Common myeloid progenitor, CD34-positive (primary cell): Measurements from ENCODE around the gene RAPGEF5.

Experiments used
- CTCF ChIA-PET: fragments of 350-600 bp; sonication (Branson Sonifier 250); formaldehyde crosslinking; loops from one replicate; lab custom pipeline; 2021; ENCODE audit warnings: antibody characterized with exemption; lab: Charles Lee
- POLR2A ChIA-PET: fragments of 350-600 bp; sonication (Branson Sonifier 250); formaldehyde crosslinking; loops from one replicate; lab custom pipeline; 2021; ENCODE audit warnings: antibody characterized with exemption; lab: Charles Lee
- DNase-seq, 3 donors: peaks; one replicate each; pipeline versions ENCODE4 v3.0.0 to v3.0.0-alpha.2; 2013
- H3K27ac ChIP-seq, 2 experiments: 1 replicate in 1 of 2; 2 replicates in 1 of 2; pipeline ENCODE4 v1.7.0; 2013; ENCODE audit warnings: inconsistent platforms in 2 of 2, low read length in 2 of 2, mild to moderate bottlenecking in 2 of 2, low read depth in 1 of 2, moderate library complexity in 1 of 2; ENCODE audit not compliant: severe bottlenecking in 2 of 2, insufficient read depth in 1 of 2, poor library complexity in 1 of 2
- H3K27me3 ChIP-seq, 5 experiments: replicated peaks in 2 of 5; 1 replicate in 3 of 5; 2 replicates in 2 of 5; pipeline versions ENCODE4 v1.6.1 to v1.7.0; 2013; ENCODE audit warnings: low read length in 4 of 5, mild to moderate bottlenecking in 2 of 5, moderate library complexity in 2 of 5, inconsistent platforms in 1 of 5; ENCODE audit not compliant: insufficient read depth in 5 of 5, control insufficient read depth in 4 of 5
- H3K36me3 ChIP-seq, 4 experiments: 1 replicate in 2 of 4; 2 replicates in 2 of 4; pipeline versions ENCODE4 v1.6.1 to v1.7.0; 2013; ENCODE audit warnings: low read length in 3 of 4, control low read depth in 1 of 4, mild to moderate bottlenecking in 1 of 4; ENCODE audit not compliant: control insufficient read depth in 4 of 4, insufficient read depth in 4 of 4
- H3K4me1 ChIP-seq, 4 experiments: 1 replicate in 3 of 4; 2 replicates in 1 of 4; pipeline versions ENCODE4 v1.6.1 to v1.7.1; 2013; ENCODE audit warnings: low read length in 3 of 4, mild to moderate bottlenecking in 3 of 4, control low read depth in 1 of 4, inconsistent platforms in 1 of 4, moderate library complexity in 1 of 4; ENCODE audit not compliant: control insufficient read depth in 4 of 4, insufficient read depth in 4 of 4; ENCODE audit errors: control extremely low read depth in 1 of 4
- H3K4me3 ChIP-seq, 7 experiments: 1 replicate in 4 of 7; 2 replicates in 3 of 7; pipeline versions ENCODE4 v1.5.1 to v1.7.0; 2013; ENCODE audit warnings: mild to moderate bottlenecking in 7 of 7, low read length in 6 of 7, moderate library complexity in 6 of 7, inconsistent platforms in 2 of 7, low read depth in 2 of 7, control low read depth in 1 of 7; ENCODE audit not compliant: insufficient read depth in 4 of 7, control insufficient read depth in 1 of 7; ENCODE audit errors: extremely low read depth in 1 of 7
- H3K9me3 ChIP-seq, 5 experiments: 1 replicate in 4 of 5; 2 replicates in 1 of 5; pipeline versions ENCODE4 v1.6.1 to v1.7.1; 2013; ENCODE audit warnings: low read length in 4 of 5, mild to moderate bottlenecking in 2 of 5, inconsistent platforms in 1 of 5, low read depth in 1 of 5, moderate library complexity in 1 of 5; ENCODE audit not compliant: control insufficient read depth in 4 of 5, insufficient read depth in 2 of 5; ENCODE audit errors: control extremely low read depth in 1 of 5
- WGBS: methylation state at CpG from one replicate; pipeline ENCODE4 v1.1.5; 2013; ENCODE audit not compliant: insufficient coverage; 5-methylcytosine and 5-hydroxymethylcytosine counted together

Gene RAPGEF5

DNA sequence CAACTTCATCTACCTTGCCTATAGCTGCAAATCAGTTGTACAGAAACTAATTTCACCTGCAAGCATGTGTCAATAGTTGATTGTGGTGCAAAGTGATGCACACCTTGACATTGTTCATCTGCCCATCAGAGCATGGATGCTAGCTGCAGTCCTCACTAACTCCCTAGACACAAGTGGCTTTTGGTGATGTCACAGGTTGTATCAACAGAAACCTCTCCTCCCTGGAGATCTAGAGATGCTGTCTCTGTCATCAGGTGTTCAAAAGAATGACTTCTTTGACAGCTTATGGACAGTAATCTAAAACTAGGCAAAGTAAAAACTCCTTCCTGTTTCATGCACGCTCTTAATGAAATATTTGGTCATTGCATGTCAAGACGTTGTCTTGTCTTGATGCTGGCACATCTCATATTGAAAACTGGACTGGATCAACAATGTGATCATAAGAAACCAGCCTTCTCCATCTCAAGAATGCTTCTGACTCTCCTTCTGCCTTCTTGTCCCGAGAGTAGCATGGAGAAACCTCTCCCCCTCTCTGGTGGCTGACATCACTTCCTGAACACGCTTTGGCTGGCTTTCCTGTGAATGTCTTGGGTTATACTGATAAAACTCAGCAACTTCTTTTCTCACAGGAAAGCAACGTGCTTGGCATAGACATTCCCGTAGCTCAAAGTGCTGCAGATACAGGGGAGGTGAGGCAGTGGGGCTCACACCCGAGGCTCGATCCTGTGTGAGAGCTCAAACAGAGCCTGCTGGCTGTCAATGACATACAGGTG lies 235.1 kb downstream of the RAPGEF5 start:
- WGBS = 16% methylated on average over 8 of the region's 8 CpGs
- Histone ChIP-seq H3K4me1 (peaks cover 5 to 19% (median 17%) of the 10 kb centered on the region in 4 experiments), H3K9me3 (no peaks in the 10 kb centered on the region), H3K4me3 (peak overlapping the region in 2 of 7 experiments; percentile 21 to 51), H3K36me3 (no peaks in the 10 kb centered on the region), H3K27me3 (no peaks in the 10 kb centered on the region), H3K27ac (peak overlapping the region; percentile 25 to 44)
- ChIA-PET POLR2A (interaction anchor here (0.6 kb wide), 1 partner anchor 12 kb away, joined by 5 read pairs; no protein-coding TSS in a partner anchor), CTCF (interaction anchor here (0.7 to 3.9 kb wide), 5 partner anchors 11 to 135 kb away, joined by 3 to 21 read pairs (median 3); no protein-coding TSS in a partner anchor)
- peak; percentile 81 to 90 (median 83) for DNase-seq

DNA sequence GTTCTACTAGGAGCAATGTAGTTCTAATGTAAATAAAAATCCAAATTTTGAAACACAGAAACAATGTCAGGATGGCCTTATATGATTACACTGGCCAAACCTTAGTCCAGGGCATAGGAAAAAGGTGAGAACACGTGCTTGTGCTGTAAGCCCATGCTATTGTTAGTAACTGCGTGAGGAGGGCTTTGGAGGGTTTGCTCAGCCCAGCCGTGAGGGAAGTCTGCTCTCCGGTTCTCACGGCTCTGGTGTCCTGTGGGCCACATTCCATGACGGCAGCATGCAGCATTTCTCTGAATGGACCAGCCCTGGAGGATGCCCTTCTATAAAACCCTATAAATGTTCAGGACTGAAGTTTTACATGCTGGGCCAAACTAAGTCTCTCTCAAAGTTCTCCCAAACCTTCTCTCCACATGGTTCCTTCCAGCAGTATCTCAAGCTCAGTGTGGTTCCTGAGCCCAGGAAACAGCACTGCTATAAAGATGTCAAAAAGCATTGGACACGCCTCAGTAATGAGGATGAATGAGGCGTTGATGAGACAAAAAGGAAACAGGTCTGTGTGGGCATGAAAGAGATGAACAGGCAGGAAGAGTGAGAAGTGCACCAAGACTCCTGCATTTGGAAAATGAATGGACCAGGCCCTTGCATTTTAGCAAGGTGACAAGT lies 236.4 kb downstream of the RAPGEF5 start:
- no peak overlapping the region for H3K4me3 ChIP-seq
- H3K27me3 ChIP-seq = no peaks in the 10 kb centered on the region
- 92% methylated on average over 8 of the region's 8 CpGs for WGBS
- POLR2A ChIA-PET = interaction anchor here (0.5 kb wide), 1 partner anchor 265 kb away, joined by 4 read pairs; no protein-coding TSS in a partner anchor
- no peaks in the 10 kb centered on the region for H3K36me3 ChIP-seq
- no peak overlapping the region for H3K27ac ChIP-seq
- DNase-seq = peak in 1 of 3 donors; percentile 5
- no peaks in the 10 kb centered on the region for H3K9me3 ChIP-seq
- CTCF ChIA-PET = interaction anchor here (0.5 to 3.9 kb wide), 5 partner anchors 8 to 360 kb away, joined by 3 to 21 read pairs (median 3); no protein-coding TSS in a partner anchor
- H3K4me1 ChIP-seq = peaks cover 5 to 19% (median 17%) of the 10 kb centered on the region in 4 experiments

GRCh38 chr7:22117222-22117621 lies 239.7 kb downstream of the RAPGEF5 start:
- DNase-seq = no peak
- Histone ChIP-seq H3K27me3 (no peaks in the 10 kb centered on the region), H3K36me3 (no peaks in the 10 kb centered on the region), H3K4me1 (peaks cover 0 to 8% (median 7%) of the 10 kb centered on the region in 4 experiments), H3K27ac (no peak overlapping the region), H3K4me3 (no peak overlapping the region), H3K9me3 (no peaks in the 10 kb centered on the region)
- ChIA-PET CTCF (interaction anchor here (0.9 to 1.6 kb wide), 2 partner anchors 15 to 373 kb away, joined by 4 read pairs; no protein-coding TSS in a partner anchor), POLR2A (no interaction called here)
- 100% methylated on average over 4 of the region's 6 CpGs for WGBS

GRCh38 chr7:22116451-22117030 lies 240.4 kb downstream of the RAPGEF5 start:
- POLR2A ChIA-PET = no interaction called here
- H3K27me3 ChIP-seq = no peaks in the 10 kb centered on the region
- WGBS = 100% methylated on average over 7 of the region's 7 CpGs
- CTCF ChIA-PET = interaction anchor here (0.6 to 1.5 kb wide), 3 partner anchors 11 to 324 kb away, joined by 3 to 4 read pairs (median 4); no protein-coding TSS in a partner anchor
- no peaks in the 10 kb centered on the region for H3K36me3 ChIP-seq
- no peak overlapping the region for H3K27ac ChIP-seq
- H3K9me3 ChIP-seq = no peaks in the 10 kb centered on the region
- H3K4me3 ChIP-seq = no peak overlapping the region
- no peak for DNase-seq
- peaks cover 0 to 2% (median 0%) of the 10 kb centered on the region in 4 experiments for H3K4me1 ChIP-seq

DNA sequence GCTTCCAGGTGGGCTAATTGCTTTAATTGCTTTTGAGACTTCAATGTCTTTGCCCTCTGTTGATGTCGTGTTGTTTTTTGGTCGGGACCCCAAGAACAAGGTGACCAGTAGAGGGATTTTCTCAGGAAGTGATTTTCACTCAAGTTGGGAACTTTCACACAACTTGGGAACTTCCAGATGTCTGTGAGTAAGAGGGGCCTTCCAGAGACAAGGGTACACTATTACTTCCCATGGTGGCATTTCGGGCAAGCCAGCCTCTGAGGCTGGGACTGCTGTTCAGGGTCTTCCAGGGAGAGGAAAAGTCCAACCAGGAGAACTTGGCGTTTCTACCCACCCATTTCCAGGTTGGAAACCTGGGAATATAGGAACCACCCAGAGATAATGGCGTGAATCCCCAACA lies 241.3 kb downstream of the RAPGEF5 start:
- no peak for DNase-seq
- H3K9me3 ChIP-seq = no peaks in the 10 kb centered on the region
- ChIA-PET POLR2A (no interaction called here), CTCF (interaction anchor here (0.6 to 1.5 kb wide), 4 partner anchors 12 to 325 kb away, joined by 3 to 5 read pairs (median 4); no protein-coding TSS in a partner anchor)
- H3K4me1 ChIP-seq = no peaks in the 10 kb centered on the region
- H3K4me3 ChIP-seq = no peak overlapping the region
- H3K27me3 ChIP-seq = no peaks in the 10 kb centered on the region
- 91% methylated on average over 3 of the region's 5 CpGs for WGBS
- no peak overlapping the region for H3K27ac ChIP-seq
- no peaks in the 10 kb centered on the region for H3K36me3 ChIP-seq

DNA sequence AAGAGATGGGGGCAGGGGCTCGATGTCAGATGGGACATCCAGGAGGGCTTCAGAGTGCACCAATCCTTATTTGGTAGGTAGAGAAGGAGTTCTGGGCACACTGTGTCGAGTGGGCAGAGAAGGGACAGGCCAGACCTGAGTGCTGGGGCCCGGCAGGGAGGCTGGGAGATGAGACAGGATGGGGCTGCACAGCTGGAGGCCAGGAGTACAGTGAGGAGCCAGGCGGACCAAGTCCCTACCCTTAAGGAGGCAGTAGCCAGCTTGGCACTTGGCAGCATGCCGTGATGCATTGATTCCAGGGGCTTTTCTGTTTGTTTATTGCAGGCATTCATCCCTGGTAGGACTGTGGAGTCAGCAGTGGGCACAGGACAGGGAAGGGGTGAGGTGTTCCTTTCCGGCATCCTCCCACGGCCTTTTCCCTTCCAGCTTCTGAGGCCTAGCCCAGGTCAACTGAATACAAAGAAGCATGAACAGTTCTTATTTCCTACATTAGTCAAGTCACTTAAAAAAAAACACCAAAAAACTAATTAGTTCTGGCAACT lies 242.4 kb downstream of the RAPGEF5 start:
- no peaks in the 10 kb centered on the region for H3K36me3 ChIP-seq
- POLR2A ChIA-PET = interaction anchor here (0.6 kb wide), 1 partner anchor 38 kb away, joined by 3 read pairs; no protein-coding TSS in a partner anchor
- H3K27me3 ChIP-seq = no peaks in the 10 kb centered on the region
- no peak overlapping the region for H3K27ac ChIP-seq
- CTCF ChIA-PET = interaction anchor here (0.6 to 7.7 kb wide), 7 partner anchors 8 to 386 kb away, joined by 3 to 78 read pairs (median 3); partner anchors contain the start of gene STEAP1B
- no peaks in the 10 kb centered on the region for H3K9me3 ChIP-seq
- H3K4me1 ChIP-seq = no peaks in the 10 kb centered on the region
- no peak overlapping the region for H3K4me3 ChIP-seq
- 100% methylated on average over 2 of the region's 7 CpGs for WGBS
- DNase-seq = no peak
